Measurements from ENCODE around the gene RAP2A.

The RAP2A gene

DNA sequence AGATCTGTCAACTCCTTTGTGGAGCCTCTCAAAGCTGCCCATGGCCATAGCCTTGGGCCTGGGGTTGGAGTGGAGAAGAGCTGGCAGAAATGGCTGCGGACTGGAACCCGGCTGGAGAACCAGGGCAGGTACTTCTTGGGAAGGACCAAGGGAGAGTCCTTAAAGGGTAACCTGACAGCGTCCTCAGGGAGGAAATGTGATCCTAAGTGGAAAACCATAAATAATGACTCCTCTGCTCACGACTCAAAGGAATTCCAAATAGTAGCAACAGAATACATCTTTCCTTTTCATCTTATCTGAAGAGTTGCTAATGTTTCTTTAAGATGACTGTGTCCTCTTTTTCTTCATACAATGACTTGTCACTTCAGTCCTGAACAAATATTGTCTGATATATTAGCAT lies 41.0 kb downstream of the RAP2A start:
- no peaks in the 10 kb centered on the region for H3K36me3 ChIP-seq (ENCODE audit: insufficient read depth, low read length)
- H4K20me1 ChIP-seq (ENCODE audit: insufficient read depth, low read length) = no peaks in the 10 kb centered on the region
- H3F3A ChIP-seq (ENCODE audit: insufficient read depth, low read length) = no peaks in the 10 kb centered on the region
- H3K9ac ChIP-seq (ENCODE audit: low read length) = no peak overlapping the region
- no peak overlapping the region for H3K27ac ChIP-seq (ENCODE audit: low read depth, low read length, poor library complexity, severe bottlenecking)
- no peaks in the 10 kb centered on the region for H3K79me2 ChIP-seq (ENCODE audit: insufficient read depth, low read length)
- H3K4me2 ChIP-seq (ENCODE audit: low read length) = no peak overlapping the region
- no peak overlapping the region for H3K4me3 ChIP-seq (ENCODE audit: low read depth, low read length, poor library complexity, severe bottlenecking)
- no peak overlapping the region for H2AFZ ChIP-seq (ENCODE audit: low read length)
- H3K27me3 ChIP-seq (ENCODE audit: insufficient read depth, low read length) = no peaks in the 10 kb centered on the region; the same call in 1 of the 2 replicates
- no peaks in the 10 kb centered on the region for H3K9me3 ChIP-seq (ENCODE audit: low read length)
- no peak for TF ChIP-seq EZH2 (IDR thresholded peaks at IDR 0.05; ENCODE audit: borderline replicate concordance, low read length)
- no peaks in the 10 kb centered on the region for H3K9me2 ChIP-seq (ENCODE audit: low read depth, low read length)
- H3K4me1 ChIP-seq (ENCODE audit: insufficient read depth, low read length, severe bottlenecking) = no peaks in the 10 kb centered on the region

DNA sequence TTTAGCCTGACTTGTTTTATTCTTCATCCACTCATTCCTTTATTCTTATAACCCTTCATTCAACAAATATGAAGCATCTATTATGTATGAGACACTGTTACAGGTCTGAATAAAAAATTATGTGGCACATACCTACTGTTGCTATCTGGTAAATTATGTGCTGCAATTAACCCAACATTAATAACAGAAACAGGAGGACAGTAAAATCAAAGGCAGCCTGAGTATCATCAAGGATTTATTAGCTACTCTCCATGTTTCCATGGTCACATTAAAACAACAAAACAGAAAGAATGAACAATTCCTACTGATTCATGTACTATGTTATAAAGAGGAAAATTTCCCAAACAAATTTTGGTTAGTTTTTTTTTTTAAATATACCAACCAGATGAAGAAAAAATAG lies 43.9 kb downstream of the RAP2A start:
- H3K27me3 ChIP-seq (ENCODE audit: insufficient read depth, low read length) = no peaks in the 10 kb centered on the region; the same call in 1 of the 2 replicates
- no peaks in the 10 kb centered on the region for H3K4me1 ChIP-seq (ENCODE audit: insufficient read depth, low read length, severe bottlenecking)
- no peaks in the 10 kb centered on the region for H3K36me3 ChIP-seq (ENCODE audit: insufficient read depth, low read length)
- TF ChIP-seq, protein P1, sequence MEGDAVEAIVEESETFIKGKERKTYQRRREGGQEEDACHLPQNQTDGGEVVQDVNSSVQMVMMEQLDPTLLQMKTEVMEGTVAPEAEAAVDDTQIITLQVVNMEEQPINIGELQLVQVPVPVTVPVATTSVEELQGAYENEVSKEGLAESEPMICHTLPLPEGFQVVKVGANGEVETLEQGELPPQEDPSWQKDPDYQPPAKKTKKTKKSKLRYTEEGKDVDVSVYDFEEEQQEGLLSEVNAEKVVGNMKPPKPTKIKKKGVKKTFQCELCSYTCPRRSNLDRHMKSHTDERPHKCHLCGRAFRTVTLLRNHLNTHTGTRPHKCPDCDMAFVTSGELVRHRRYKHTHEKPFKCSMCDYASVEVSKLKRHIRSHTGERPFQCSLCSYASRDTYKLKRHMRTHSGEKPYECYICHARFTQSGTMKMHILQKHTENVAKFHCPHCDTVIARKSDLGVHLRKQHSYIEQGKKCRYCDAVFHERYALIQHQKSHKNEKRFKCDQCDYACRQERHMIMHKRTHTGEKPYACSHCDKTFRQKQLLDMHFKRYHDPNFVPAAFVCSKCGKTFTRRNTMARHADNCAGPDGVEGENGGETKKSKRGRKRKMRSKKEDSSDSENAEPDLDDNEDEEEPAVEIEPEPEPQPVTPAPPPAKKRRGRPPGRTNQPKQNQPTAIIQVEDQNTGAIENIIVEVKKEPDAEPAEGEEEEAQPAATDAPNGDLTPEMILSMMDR (IDR thresholded peaks at IDR 0.05; ENCODE audit: low read length) = no peak
- TF ChIP-seq EZH2 (IDR thresholded peaks at IDR 0.05; ENCODE audit: borderline replicate concordance, low read length) = no peak
- no peak overlapping the region for H3K4me3 ChIP-seq (ENCODE audit: low read depth, low read length, poor library complexity, severe bottlenecking)
- H3K79me2 ChIP-seq (ENCODE audit: insufficient read depth, low read length) = no peaks in the 10 kb centered on the region
- H3K9me3 ChIP-seq (ENCODE audit: low read length) = no peaks in the 10 kb centered on the region
- no peaks in the 10 kb centered on the region for H3K9me2 ChIP-seq (ENCODE audit: low read depth, low read length)
- H3K27ac ChIP-seq (ENCODE audit: low read depth, low read length, poor library complexity, severe bottlenecking) = no peak overlapping the region
- H3F3A ChIP-seq (ENCODE audit: insufficient read depth, low read length) = no peaks in the 10 kb centered on the region
- no peaks in the 10 kb centered on the region for H4K20me1 ChIP-seq (ENCODE audit: insufficient read depth, low read length)
- no peak overlapping the region for H3K9ac ChIP-seq (ENCODE audit: low read length)
- no peak overlapping the region for H2AFZ ChIP-seq (ENCODE audit: low read length)
- no peak overlapping the region for H3K4me2 ChIP-seq (ENCODE audit: low read length)

DNA sequence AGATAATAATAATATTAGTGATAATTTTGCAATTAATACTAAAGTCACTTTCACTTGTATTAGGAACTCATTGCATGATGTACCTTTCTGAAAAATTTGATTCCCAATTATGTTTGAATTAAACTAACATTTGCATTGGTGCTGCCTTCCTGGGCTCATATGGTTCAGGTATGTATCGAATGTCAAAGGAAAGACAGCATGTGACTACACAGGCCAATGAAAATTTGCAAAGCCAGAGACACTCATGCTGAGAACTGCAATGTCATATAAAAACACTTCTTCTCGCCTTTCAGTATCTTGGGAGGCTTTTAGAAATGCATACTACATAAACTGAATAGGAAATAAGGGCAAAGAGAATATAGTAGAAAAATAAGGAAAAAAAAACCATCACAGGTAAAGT lies 44.3 kb downstream of the RAP2A start:
- no peaks in the 10 kb centered on the region; the same call in 1 of the 2 replicates for H3K27me3 ChIP-seq (ENCODE audit: insufficient read depth, low read length)
- H3K79me2 ChIP-seq (ENCODE audit: insufficient read depth, low read length) = no peaks in the 10 kb centered on the region
- no peaks in the 10 kb centered on the region for H4K20me1 ChIP-seq (ENCODE audit: insufficient read depth, low read length)
- H3K4me1 ChIP-seq (ENCODE audit: insufficient read depth, low read length, severe bottlenecking) = no peaks in the 10 kb centered on the region
- no peaks in the 10 kb centered on the region for H3F3A ChIP-seq (ENCODE audit: insufficient read depth, low read length)
- no peak overlapping the region for H3K27ac ChIP-seq (ENCODE audit: low read depth, low read length, poor library complexity, severe bottlenecking)
- H3K4me2 ChIP-seq (ENCODE audit: low read length) = no peak overlapping the region
- no peak overlapping the region for H2AFZ ChIP-seq (ENCODE audit: low read length)
- no peak overlapping the region for H3K4me3 ChIP-seq (ENCODE audit: low read depth, low read length, poor library complexity, severe bottlenecking)
- no peaks in the 10 kb centered on the region for H3K36me3 ChIP-seq (ENCODE audit: insufficient read depth, low read length)
- no peak overlapping the region for H3K9ac ChIP-seq (ENCODE audit: low read length)
- H3K9me3 ChIP-seq (ENCODE audit: low read length) = no peaks in the 10 kb centered on the region
- TF ChIP-seq, protein P1 (IDR thresholded peaks at IDR 0.05; ENCODE audit: low read length) = no peak
- TF ChIP-seq EZH2 (IDR thresholded peaks at IDR 0.05; ENCODE audit: borderline replicate concordance, low read length) = no peak
- H3K9me2 ChIP-seq (ENCODE audit: low read depth, low read length) = no peaks in the 10 kb centered on the region

DNA sequence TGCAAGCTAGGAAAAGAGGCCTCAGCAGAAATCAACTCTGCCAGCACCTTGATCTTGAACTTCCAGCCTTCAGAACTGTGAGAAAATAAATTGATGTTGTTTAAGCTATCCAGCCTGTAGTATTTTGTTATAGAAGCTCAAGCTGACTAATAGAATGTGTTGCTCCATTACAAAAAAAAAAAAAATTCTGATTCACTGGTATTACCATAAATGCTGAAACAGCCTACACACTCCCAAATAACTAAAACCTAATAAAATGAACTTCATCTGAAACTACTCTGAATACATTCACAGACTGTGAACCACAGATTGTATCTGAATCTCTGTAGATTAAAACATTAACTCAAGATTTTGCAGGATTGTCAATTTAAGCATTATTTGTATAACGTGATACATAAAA lies 49.5 kb downstream of the RAP2A start:
- Histone ChIP-seq H3K9me3 (ENCODE audit: low read length) (no peaks in the 10 kb centered on the region), H3K4me2 (ENCODE audit: low read length) (no peak overlapping the region), H3K36me3 (ENCODE audit: insufficient read depth, low read length) (no peaks in the 10 kb centered on the region), H3K4me3 (ENCODE audit: low read depth, low read length, poor library complexity, severe bottlenecking) (no peak overlapping the region), H3F3A (ENCODE audit: insufficient read depth, low read length) (no peaks in the 10 kb centered on the region), H3K27ac (ENCODE audit: low read depth, low read length, poor library complexity, severe bottlenecking) (no peak overlapping the region), H3K79me2 (ENCODE audit: insufficient read depth, low read length) (no peaks in the 10 kb centered on the region), H3K9ac (ENCODE audit: low read length) (no peak overlapping the region), H3K27me3 (ENCODE audit: insufficient read depth, low read length) (no peaks in the 10 kb centered on the region), H4K20me1 (ENCODE audit: insufficient read depth, low read length) (no peaks in the 10 kb centered on the region), H3K9me2 (ENCODE audit: low read depth, low read length) (no peaks in the 10 kb centered on the region), H2AFZ (ENCODE audit: low read length) (no peak overlapping the region), H3K4me1 (ENCODE audit: insufficient read depth, low read length, severe bottlenecking) (no peaks in the 10 kb centered on the region)
- TF ChIP-seq EZH2 (IDR thresholded peaks at IDR 0.05; ENCODE audit: borderline replicate concordance, low read length) = no peak
- TF ChIP-seq, protein P1 (IDR thresholded peaks at IDR 0.05; ENCODE audit: low read length) = no peak
